ENCODE measurements around the gene MPP4.
A peak's percentile ranks its signal among the peaks of the same experiment; 100 is the strongest.

MPP4 gene

DNA sequence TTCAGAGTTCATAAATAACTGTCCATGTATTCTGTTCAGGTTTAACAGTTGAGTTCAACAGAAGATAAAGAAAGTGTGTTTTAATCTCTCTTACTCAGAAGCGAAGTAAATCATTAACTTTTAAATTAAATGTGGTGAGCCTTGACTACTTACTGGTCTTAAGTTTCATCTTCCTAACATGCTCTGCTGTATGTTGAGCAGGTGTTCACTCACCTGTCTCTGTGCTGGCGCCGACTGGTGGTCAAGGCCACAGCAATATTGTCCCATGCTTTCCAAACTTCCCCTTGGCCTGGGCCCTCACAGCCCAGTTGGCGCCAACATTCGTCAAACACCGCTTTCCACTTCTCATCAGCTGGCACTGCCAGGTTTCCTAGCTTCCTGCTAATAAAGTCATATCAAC, 17.0 kb upstream of the MPP4 start:
- DNase-seq (ENCODE audit: low read depth in 2 of 2), result no peak
- TF ChIP-seq, protein P1, sequence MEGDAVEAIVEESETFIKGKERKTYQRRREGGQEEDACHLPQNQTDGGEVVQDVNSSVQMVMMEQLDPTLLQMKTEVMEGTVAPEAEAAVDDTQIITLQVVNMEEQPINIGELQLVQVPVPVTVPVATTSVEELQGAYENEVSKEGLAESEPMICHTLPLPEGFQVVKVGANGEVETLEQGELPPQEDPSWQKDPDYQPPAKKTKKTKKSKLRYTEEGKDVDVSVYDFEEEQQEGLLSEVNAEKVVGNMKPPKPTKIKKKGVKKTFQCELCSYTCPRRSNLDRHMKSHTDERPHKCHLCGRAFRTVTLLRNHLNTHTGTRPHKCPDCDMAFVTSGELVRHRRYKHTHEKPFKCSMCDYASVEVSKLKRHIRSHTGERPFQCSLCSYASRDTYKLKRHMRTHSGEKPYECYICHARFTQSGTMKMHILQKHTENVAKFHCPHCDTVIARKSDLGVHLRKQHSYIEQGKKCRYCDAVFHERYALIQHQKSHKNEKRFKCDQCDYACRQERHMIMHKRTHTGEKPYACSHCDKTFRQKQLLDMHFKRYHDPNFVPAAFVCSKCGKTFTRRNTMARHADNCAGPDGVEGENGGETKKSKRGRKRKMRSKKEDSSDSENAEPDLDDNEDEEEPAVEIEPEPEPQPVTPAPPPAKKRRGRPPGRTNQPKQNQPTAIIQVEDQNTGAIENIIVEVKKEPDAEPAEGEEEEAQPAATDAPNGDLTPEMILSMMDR (IDR thresholded peaks at IDR 0.05; ENCODE audit: low read depth, low read length), result no peak
- no peak overlapping the region for H3K4me3 ChIP-seq (replicated peaks in 1 of 2; ENCODE audit: low read depth in 2 of 2, low read length in 2 of 2)

DNA sequence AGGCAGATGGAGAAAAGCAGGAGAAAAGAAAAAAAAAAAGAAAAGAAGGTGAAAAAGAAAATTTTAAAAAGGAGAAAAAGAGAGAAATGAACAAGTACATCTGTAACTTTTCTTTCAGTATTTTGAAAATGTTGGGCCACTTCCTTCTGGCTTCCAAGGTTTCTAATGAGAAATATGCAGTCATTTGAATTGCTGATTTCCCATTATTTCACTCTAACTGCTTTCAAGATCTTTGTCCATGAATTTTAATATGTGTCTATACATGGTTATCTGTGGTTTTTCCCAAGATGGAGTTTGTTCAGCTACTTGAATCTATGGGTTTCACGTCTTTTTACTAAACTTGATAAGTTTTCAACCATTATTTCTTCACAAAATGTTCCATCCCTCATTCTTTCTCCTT, 14.3 kb upstream of the MPP4 start:
- H3K4me3 ChIP-seq (replicated peaks in 1 of 2; ENCODE audit: low read depth in 2 of 2, low read length in 2 of 2), result no peak overlapping the region
- no peak for DNase-seq (ENCODE audit: low read depth in 2 of 2)
- TF ChIP-seq, protein P1 (IDR thresholded peaks at IDR 0.05; ENCODE audit: low read depth, low read length), result no peak

DNA sequence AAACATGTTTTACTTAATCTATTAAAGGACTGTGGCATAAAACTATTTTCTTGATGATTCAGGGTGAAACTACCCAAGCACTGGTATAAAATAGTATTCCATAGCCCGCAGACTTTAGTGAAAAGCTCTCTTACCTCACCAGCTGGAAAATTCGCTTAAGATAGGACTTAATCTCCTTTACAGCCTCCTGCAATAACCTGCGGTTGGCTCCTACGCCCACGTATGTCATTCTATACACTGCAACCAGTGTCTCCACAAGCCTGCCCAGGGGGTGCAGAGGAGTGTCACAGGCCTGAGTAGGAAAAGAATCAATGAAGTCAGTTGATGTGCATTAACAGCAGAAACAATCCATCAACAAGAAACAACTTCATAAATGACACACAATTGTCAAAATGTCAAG, 11.3 kb upstream of the MPP4 start:
- no peak for DNase-seq (ENCODE audit: low read depth in 2 of 2)
- H3K4me3 ChIP-seq (replicated peaks in 1 of 2; ENCODE audit: low read depth in 2 of 2, low read length in 2 of 2), result no peak overlapping the region
- TF ChIP-seq, protein P1 (IDR thresholded peaks at IDR 0.05; ENCODE audit: low read depth, low read length), result no peak

DNA sequence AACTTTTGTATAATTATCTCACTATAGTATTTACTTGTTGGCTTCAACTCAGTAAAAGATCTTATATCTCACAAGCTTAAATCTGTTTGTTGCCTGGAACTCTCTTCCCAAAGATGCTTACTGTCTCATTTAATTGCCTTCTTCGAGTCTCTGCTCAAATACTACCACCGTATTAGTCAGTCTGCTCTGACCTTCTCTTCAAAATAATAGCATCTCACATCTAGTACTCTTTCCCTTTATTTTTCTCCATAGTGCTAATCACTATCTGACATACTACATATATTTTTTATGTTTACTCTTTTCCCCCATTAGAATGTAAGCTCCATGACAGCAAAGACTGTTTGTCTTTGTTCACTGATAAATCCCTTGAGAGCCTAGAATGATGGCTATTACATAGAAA, 10.6 kb upstream of the MPP4 start:
- TF ChIP-seq, protein P1 (IDR thresholded peaks at IDR 0.05; ENCODE audit: low read depth, low read length), result no peak
- H3K4me3 ChIP-seq (replicated peaks in 1 of 2; ENCODE audit: low read depth in 2 of 2, low read length in 2 of 2), result no peak overlapping the region
- DNase-seq (ENCODE audit: low read depth in 2 of 2), result no peak

DNA sequence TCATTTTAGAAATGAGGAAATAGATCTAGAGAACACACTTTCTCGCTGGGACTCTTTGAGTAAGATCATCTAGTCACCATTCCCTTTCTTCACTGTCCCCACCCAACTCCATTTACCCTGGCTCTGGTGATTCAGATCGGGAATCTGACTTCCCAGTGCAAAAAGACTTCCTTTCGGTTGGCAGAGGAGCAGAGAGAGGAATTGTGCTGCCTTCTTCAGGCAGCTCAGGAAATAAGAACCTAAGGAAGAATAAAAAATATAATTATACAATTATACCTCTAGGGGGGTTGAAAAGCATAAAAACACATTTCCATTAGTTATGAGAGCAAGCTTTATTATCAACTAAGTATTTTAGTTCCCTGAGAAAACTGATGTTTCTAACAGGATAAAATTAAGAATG, 9.3 kb upstream of the MPP4 start:
- TF ChIP-seq, protein P1 (IDR thresholded peaks at IDR 0.05; ENCODE audit: low read depth, low read length), result peak; percentile 47
- DNase-seq (ENCODE audit: low read depth in 2 of 2), result peak; percentile 67 to 79
- H3K4me3 ChIP-seq (replicated peaks in 1 of 2; ENCODE audit: low read depth in 2 of 2, low read length in 2 of 2), result no peak overlapping the region

DNA sequence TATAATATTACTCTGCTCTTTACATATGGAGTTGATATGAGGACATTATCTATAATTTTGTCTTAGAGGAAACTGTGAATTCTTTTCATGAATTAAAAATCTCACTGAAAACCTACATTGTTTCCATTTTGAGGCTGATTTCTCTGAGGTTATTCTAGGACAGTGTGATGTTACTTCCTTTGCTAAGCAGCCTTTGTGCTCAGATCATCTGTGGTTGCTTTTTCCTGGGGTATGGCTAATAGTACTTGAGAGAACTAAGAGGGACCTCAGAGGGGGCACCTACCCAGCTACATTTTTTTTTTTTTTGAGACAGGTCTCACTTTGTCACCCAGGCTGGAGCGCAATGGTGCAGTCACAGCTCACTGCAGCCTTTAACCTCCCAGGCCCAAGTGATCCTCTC, 8.7 kb upstream of the MPP4 start:
- no peak for DNase-seq (ENCODE audit: low read depth in 2 of 2)
- TF ChIP-seq, protein P1 (IDR thresholded peaks at IDR 0.05; ENCODE audit: low read depth, low read length), result no peak
- no peak overlapping the region for H3K4me3 ChIP-seq (replicated peaks in 1 of 2; ENCODE audit: low read depth in 2 of 2, low read length in 2 of 2)

DNA sequence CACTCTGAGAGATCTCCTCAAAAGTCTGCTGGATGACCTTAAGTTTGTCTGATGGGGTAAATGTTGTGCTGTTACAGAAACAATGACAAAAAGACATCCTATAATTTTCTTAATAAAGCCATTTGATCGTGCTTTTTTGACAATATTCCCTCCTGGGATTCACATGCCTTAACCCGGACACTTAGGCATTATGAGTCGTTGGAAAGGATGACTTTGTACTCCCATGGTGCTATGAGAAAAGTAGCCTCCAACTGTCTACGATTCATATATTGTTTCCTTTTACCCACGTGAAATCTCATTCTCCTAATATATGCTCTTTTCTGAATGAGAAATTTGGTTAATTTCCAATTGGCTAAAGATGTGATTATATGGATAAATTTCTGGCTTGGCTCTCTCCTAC, 6.1 kb upstream of the MPP4 start:
- H3K4me3 ChIP-seq (replicated peaks in 1 of 2; ENCODE audit: low read depth in 2 of 2, low read length in 2 of 2), result no peak overlapping the region
- TF ChIP-seq, protein P1 (IDR thresholded peaks at IDR 0.05; ENCODE audit: low read depth, low read length), result no peak
- peak in 1 of 2 donors; percentile 36 for DNase-seq (ENCODE audit: low read depth in 2 of 2)

All from cardiac fibroblast (primary cell).